Mucosa of descending colon (tissue), 3 donors: ENCODE measurements around the gene BCAR3. TPM values are rescaled to one million over a fixed set of nuclear protein-coding genes. Genes with fewer than 3 reads are reported as not detected.

Experiments used
- ATAC-seq: fragments of 200-7000 bp; cut with Tn5 transposase; one replicate; pipeline ENCODE4 v1.9.1; 2020; ENCODE audit warnings: mild to moderate bottlenecking, moderate library complexity
- DNase-seq, 3 donors: peaks; one replicate each; pipeline ENCODE4 v3.0.0-alpha.2; 2020
- H3K36me3 ChIP-seq: fragments of 200-600 bp; one replicate; pipeline ENCODE4 v1.8.0; 2021; ENCODE audit warnings: low read depth, mild to moderate bottlenecking
- H3K4me1 ChIP-seq: fragments of 200-600 bp; one replicate; pipeline ENCODE4 v1.8.0; 2021; ENCODE audit warnings: low read depth, mild to moderate bottlenecking
- H3K4me3 ChIP-seq: fragments of 200-600 bp; one replicate; pipeline ENCODE4 v1.8.0; 2021; ENCODE audit warnings: mild to moderate bottlenecking
- H3K9me3 ChIP-seq: fragments of 200-600 bp; one replicate; pipeline ENCODE4 v1.8.0; 2021; ENCODE audit warnings: mild to moderate bottlenecking
- intact Hi-C, 2 donors: fragments of 100-400 bp; cut with DNase I in 1 of 2; cut with micrococcal nuclease in 1 of 2; formaldehyde crosslinking; loops; one replicate each; pipeline versions ENCODE4 v1.11.0 to v1.11.1; 2022; cut with DNase I, micrococcal nuclease
- total RNA-seq, 3 donors: library from RNA; stranded (reverse); fragmentation: NEBNext Ultra II Directional in 2 of 3; extraction: Animal tissue kit (Norgen Biotek cat#: 25700) in 2 of 3; gene quantifications; one replicate each; pipeline versions ENCODE4 v1.2.1 to v1.2.4, GENCODE V29; 2021 to 2023
- TF ChIP-seq, protein P1 (sequence below): fragments of 200-600 bp; IDR thresholded peaks from one replicate; pipeline ENCODE4 v1.8.0; 2022; ENCODE audit warnings: antibody characterized with exemption, mild to moderate bottlenecking
- donor health status: DM: no; HTN: no; CAD: no; lungs with moderate emphysema.
- donor health status: DM: no; HTN: no; CAD: no.
- donor health status: DM: no; HTN: yes; CAD: no.

BCAR3 gene
- total RNA-seq, 3 donors from 2014 or later, result 37.2 to 73.7 (median 54.3) TPM

GRCh38 chr1:93716941-93717368 lies 35.3 kb upstream of the BCAR3 start:
- H3K4me3 ChIP-seq, result no peak overlapping the region
- H3K36me3 ChIP-seq, result no peaks in the 10 kb centered on the region
- intact Hi-C loops, result no loop called here
- DNase-seq (no peak), ATAC-seq (no peak)
- H3K9me3 ChIP-seq, result no peaks in the 10 kb centered on the region
- TF ChIP-seq, protein P1, sequence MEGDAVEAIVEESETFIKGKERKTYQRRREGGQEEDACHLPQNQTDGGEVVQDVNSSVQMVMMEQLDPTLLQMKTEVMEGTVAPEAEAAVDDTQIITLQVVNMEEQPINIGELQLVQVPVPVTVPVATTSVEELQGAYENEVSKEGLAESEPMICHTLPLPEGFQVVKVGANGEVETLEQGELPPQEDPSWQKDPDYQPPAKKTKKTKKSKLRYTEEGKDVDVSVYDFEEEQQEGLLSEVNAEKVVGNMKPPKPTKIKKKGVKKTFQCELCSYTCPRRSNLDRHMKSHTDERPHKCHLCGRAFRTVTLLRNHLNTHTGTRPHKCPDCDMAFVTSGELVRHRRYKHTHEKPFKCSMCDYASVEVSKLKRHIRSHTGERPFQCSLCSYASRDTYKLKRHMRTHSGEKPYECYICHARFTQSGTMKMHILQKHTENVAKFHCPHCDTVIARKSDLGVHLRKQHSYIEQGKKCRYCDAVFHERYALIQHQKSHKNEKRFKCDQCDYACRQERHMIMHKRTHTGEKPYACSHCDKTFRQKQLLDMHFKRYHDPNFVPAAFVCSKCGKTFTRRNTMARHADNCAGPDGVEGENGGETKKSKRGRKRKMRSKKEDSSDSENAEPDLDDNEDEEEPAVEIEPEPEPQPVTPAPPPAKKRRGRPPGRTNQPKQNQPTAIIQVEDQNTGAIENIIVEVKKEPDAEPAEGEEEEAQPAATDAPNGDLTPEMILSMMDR, result no peak
- H3K4me1 ChIP-seq, result no peaks in the 10 kb centered on the region

- TF ChIP-seq, protein P1, result no peak
- Histone ChIP-seq H3K4me3 (no peak overlapping the region), H3K9me3 (no peaks in the 10 kb centered on the region), H3K36me3 (no peaks in the 10 kb centered on the region), H3K4me1 (no peaks in the 10 kb centered on the region)
- intact Hi-C loops, result no loop called here
- ATAC-seq (no peak), DNase-seq (no peak)
These were observed 34.5 kb upstream of the BCAR3 start for GRCh38 chr1:93716163-93716562.

- ATAC-seq (no peak), DNase-seq (no peak)
These were observed 34.0 kb upstream of the BCAR3 start for GRCh38 chr1:93715529-93716126.

GRCh38 chr1:93714356-93714755 lies 32.7 kb upstream of the BCAR3 start:
- TF ChIP-seq, protein P1, result no peak
- intact Hi-C loops, result no loop called here
- ATAC-seq, result no peak
- Histone ChIP-seq H3K9me3 (no peaks in the 10 kb centered on the region), H3K4me3 (no peak overlapping the region), H3K4me1 (no peaks in the 10 kb centered on the region), H3K36me3 (no peaks in the 10 kb centered on the region)
- DNase-seq, result no peak

More at GRCh38 chr1:93715529-93716126, 34.0 kb upstream of the BCAR3 start:
- H3K36me3 ChIP-seq, result no peaks in the 10 kb centered on the region
- intact Hi-C loops, result no loop called here
- H3K9me3 ChIP-seq, result no peaks in the 10 kb centered on the region
- TF ChIP-seq, protein P1, result no peak
- no peaks in the 10 kb centered on the region for H3K4me1 ChIP-seq
- no peak overlapping the region for H3K4me3 ChIP-seq

GRCh38 chr1:93713341-93713740 lies 31.7 kb upstream of the BCAR3 start:
- H3K9me3 ChIP-seq, result no peaks in the 10 kb centered on the region
- DNase-seq (no peak), ATAC-seq (no peak)
- H3K4me3 ChIP-seq, result no peak overlapping the region
- intact Hi-C loops, result no loop called here
- H3K36me3 ChIP-seq, result no peaks in the 10 kb centered on the region
- TF ChIP-seq, protein P1, result no peak
- no peaks in the 10 kb centered on the region for H3K4me1 ChIP-seq

DNA sequence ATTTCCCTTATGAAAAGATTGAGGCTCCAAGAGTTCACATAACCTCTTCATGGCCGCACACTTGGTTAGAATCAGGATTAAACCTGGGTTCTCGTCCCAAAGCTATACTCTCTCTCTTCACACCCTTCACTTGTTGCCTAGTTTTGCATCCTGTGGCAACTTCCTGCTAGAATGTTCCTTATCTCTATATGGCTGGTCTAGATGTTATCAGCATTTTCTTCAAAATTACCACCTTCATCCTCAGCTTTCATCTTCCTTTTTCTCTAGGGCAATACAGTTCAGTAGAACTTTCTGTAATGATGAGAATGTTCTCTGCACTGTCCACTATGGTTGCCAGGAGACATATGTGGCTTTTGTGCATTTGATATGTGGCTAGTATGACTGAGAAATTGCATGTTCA lies 31.1 kb upstream of the BCAR3 start:
- TF ChIP-seq, protein P1, result no peak
- Histone ChIP-seq H3K9me3 (no peaks in the 10 kb centered on the region), H3K36me3 (no peaks in the 10 kb centered on the region), H3K4me3 (no peak overlapping the region), H3K4me1 (no peaks in the 10 kb centered on the region)
- ATAC-seq, result no peak
- DNase-seq, result no peak
- intact Hi-C loops, result no loop called here
